ENCODE measurements around the gene TTF1.

DNA sequence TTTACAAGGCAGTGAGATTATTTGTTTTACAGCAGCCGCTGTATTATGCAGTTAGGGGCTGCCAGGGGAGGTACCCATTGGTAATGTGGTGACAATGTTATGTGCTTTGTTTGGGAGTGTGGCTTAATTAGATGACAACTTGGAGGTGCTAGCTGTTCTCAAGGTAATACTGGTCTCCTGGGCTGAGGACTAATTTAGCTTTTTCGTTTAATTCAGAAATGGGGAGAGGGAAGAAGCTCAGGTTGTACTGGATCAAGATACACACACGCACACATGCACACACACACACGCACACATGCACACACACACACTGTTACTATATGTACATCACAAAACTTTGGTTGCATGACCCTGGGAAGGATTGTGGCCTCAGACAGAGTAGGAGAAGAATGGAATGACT is 41.3 kb upstream of the TTF1 start:
- no peak for TF ChIP-seq JUN (IDR thresholded peaks at IDR 0.05; ENCODE audit: borderline replicate concordance, low read depth, low read length)
- TF ChIP-seq JUN (CRISPR knock-in tag; IDR thresholded peaks at IDR 0.05; ENCODE audit: borderline replicate concordance): no peak
- TF ChIP-seq LARP7 (IDR thresholded peaks at IDR 0.05): no peak
- TF ChIP-seq CHD1 (IDR thresholded peaks at IDR 0.05; ENCODE audit: low read length): no peak
- TF ChIP-seq, protein P1, sequence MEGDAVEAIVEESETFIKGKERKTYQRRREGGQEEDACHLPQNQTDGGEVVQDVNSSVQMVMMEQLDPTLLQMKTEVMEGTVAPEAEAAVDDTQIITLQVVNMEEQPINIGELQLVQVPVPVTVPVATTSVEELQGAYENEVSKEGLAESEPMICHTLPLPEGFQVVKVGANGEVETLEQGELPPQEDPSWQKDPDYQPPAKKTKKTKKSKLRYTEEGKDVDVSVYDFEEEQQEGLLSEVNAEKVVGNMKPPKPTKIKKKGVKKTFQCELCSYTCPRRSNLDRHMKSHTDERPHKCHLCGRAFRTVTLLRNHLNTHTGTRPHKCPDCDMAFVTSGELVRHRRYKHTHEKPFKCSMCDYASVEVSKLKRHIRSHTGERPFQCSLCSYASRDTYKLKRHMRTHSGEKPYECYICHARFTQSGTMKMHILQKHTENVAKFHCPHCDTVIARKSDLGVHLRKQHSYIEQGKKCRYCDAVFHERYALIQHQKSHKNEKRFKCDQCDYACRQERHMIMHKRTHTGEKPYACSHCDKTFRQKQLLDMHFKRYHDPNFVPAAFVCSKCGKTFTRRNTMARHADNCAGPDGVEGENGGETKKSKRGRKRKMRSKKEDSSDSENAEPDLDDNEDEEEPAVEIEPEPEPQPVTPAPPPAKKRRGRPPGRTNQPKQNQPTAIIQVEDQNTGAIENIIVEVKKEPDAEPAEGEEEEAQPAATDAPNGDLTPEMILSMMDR (IDR thresholded peaks at IDR 0.05 in 2 of 3, conservative IDR thresholded peaks at IDR 0.05 in 1 of 3; ENCODE audit: insufficient read depth in 2 of 3, low read depth in 1 of 3, low read length in 3 of 3): no peak
- TF ChIP-seq, protein P2, sequence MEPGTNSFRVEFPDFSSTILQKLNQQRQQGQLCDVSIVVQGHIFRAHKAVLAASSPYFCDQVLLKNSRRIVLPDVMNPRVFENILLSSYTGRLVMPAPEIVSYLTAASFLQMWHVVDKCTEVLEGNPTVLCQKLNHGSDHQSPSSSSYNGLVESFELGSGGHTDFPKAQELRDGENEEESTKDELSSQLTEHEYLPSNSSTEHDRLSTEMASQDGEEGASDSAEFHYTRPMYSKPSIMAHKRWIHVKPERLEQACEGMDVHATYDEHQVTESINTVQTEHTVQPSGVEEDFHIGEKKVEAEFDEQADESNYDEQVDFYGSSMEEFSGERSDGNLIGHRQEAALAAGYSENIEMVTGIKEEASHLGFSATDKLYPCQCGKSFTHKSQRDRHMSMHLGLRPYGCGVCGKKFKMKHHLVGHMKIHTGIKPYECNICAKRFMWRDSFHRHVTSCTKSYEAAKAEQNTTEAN (CRISPR knock-in tag; IDR thresholded peaks at IDR 0.05): no peak
- TF ChIP-seq ETV5 (CRISPR knock-in tag; IDR thresholded peaks at IDR 0.05; ENCODE audit: low read depth): no peak
- TF ChIP-seq KDM4B (IDR thresholded peaks at IDR 0.05; ENCODE audit: borderline replicate concordance in 2 of 2, low read depth in 1 of 2): no peak
- TF ChIP-seq DNMT1 (IDR thresholded peaks at IDR 0.05): no peak
- no peak for TF ChIP-seq SP1 (CRISPR knock-in tag; IDR thresholded peaks at IDR 0.05)
- TF ChIP-seq, protein P3, sequence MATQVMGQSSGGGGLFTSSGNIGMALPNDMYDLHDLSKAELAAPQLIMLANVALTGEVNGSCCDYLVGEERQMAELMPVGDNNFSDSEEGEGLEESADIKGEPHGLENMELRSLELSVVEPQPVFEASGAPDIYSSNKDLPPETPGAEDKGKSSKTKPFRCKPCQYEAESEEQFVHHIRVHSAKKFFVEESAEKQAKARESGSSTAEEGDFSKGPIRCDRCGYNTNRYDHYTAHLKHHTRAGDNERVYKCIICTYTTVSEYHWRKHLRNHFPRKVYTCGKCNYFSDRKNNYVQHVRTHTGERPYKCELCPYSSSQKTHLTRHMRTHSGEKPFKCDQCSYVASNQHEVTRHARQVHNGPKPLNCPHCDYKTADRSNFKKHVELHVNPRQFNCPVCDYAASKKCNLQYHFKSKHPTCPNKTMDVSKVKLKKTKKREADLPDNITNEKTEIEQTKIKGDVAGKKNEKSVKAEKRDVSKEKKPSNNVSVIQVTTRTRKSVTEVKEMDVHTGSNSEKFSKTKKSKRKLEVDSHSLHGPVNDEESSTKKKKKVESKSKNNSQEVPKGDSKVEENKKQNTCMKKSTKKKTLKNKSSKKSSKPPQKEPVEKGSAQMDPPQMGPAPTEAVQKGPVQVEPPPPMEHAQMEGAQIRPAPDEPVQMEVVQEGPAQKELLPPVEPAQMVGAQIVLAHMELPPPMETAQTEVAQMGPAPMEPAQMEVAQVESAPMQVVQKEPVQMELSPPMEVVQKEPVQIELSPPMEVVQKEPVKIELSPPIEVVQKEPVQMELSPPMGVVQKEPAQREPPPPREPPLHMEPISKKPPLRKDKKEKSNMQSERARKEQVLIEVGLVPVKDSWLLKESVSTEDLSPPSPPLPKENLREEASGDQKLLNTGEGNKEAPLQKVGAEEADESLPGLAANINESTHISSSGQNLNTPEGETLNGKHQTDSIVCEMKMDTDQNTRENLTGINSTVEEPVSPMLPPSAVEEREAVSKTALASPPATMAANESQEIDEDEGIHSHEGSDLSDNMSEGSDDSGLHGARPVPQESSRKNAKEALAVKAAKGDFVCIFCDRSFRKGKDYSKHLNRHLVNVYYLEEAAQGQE (IDR thresholded peaks at IDR 0.05; ENCODE audit: borderline replicate concordance): no peak
- TF ChIP-seq, protein P3 (CRISPR knock-in tag; IDR thresholded peaks at IDR 0.05; ENCODE audit: low read depth): no peak

Measured in K562 (cell line).